Fibroblast of lung (primary cell): ENCODE data around the gene LYG2. TPM values are rescaled to one million over a fixed set of nuclear protein-coding genes. Genes with fewer than 3 reads are reported as not detected.

Experiments used
- DNase-seq, 2 donors: peaks; one replicate each; pipeline versions ENCODE4 v3.0.0 to v3.0.0-alpha.2; 2010; ENCODE audit warnings: low read depth in 2 of 2
- H2AFZ ChIP-seq: 2 replicates; pipeline ENCODE4 v1.5.1; 2012; ENCODE audit warnings: low read length, control low read depth, inconsistent platforms
- H3K27ac ChIP-seq: 2 replicates; pipeline ENCODE4 v1.5.1; 2011; ENCODE audit warnings: low read length, control low read depth; ENCODE audit not compliant: insufficient read depth
- H3K27me3 ChIP-seq: 2 replicates; pipeline ENCODE4 v1.5.1; 2011; ENCODE audit warnings: mild to moderate bottlenecking, low read length; ENCODE audit not compliant: control insufficient read depth, insufficient read depth
- H3K36me3 ChIP-seq: 2 replicates; pipeline ENCODE4 v1.5.1; 2011; ENCODE audit warnings: low read length; ENCODE audit not compliant: control insufficient read depth, insufficient read depth
- H3K4me1 ChIP-seq: 2 replicates; pipeline ENCODE4 v1.5.1; 2011; ENCODE audit warnings: low read length; ENCODE audit not compliant: control insufficient read depth, insufficient read depth; ENCODE audit errors: extremely low read depth
- H3K4me2 ChIP-seq: 2 replicates; pipeline ENCODE4 v1.5.1; 2011; ENCODE audit warnings: low read length, control low read depth; ENCODE audit not compliant: insufficient read depth; ENCODE audit errors: extremely low read depth
- H3K4me3 ChIP-seq, 4 experiments: fragments of 200-600 bp in 1 of 4; sonication (generic) in 1 of 4; replicated peaks in 1 of 4; 2 replicates each; pipeline ENCODE4 v1.5.1; 2011 to 2016; ENCODE audit warnings: low read length in 4 of 4, low read depth in 3 of 4, mild to moderate bottlenecking in 3 of 4, control low read depth in 2 of 4, inconsistent platforms in 1 of 4, mixed read lengths in 1 of 4; ENCODE audit not compliant: insufficient read depth in 1 of 4; ENCODE audit errors: control extremely low read depth in 1 of 4
- H3K79me2 ChIP-seq: 2 replicates; pipeline ENCODE4 v1.5.1; 2012; ENCODE audit warnings: mild to moderate bottlenecking, low read length, inconsistent platforms; ENCODE audit not compliant: control insufficient read depth, insufficient read depth
- H3K9ac ChIP-seq: 2 replicates; pipeline ENCODE4 v1.5.1; 2011; ENCODE audit warnings: mild to moderate bottlenecking, low read length, control low read depth; ENCODE audit not compliant: insufficient read depth
- H3K9me3 ChIP-seq: 2 replicates; pipeline ENCODE4 v1.5.1; 2012; ENCODE audit warnings: low read depth, low read length; ENCODE audit not compliant: control insufficient read depth, insufficient read depth
- H4K20me1 ChIP-seq: 2 replicates; pipeline ENCODE4 v1.5.1; 2011; ENCODE audit warnings: low read length; ENCODE audit not compliant: control insufficient read depth, insufficient read depth; ENCODE audit errors: extremely low read depth
- CTCF ChIP-seq, 2 donors: IDR thresholded peaks in 1 of 2; conservative IDR thresholded peaks in 1 of 2; 1 replicate in 1 of 2; 2 replicates in 1 of 2; pipeline ENCODE4 v1.5.1; 2011 to 2012; ENCODE audit warnings: low read length in 2 of 2, control low read depth in 1 of 2, inconsistent platforms in 1 of 2, low read depth in 1 of 2, mild to moderate bottlenecking in 1 of 2
- EZH2 ChIP-seq: IDR thresholded peaks from 2 replicates; pipeline ENCODE4 v1.5.1; 2012; ENCODE audit warnings: low read length, control low read depth, mild to moderate bottlenecking; ENCODE audit errors: missing control alignments
- polyA plus RNA-seq, 2 donors: library from polyadenylated mRNA; depleted of rRNA in 1 of 2; stranded (reverse) in 1 of 2; unstranded in 1 of 2; fragments of >200 nt; gene quantifications; 2 replicates each; pipeline ENCODE4 v1.2.1, GENCODE V29; 2011 to 2012; ENCODE audit warnings: missing spikeins in 1 of 2
- total RNA-seq: library from RNA; depleted of rRNA; stranded (reverse); fragments of >200 nt; gene quantifications from 2 replicates; pipeline ENCODE4 v1.2.1, GENCODE V29; 2014

LYG2 gene
- total and polyA plus RNA-seq, 2 donors (not counting 1 experiment from before 2014, with no cell fraction given), result not detected

- H3K4me3 ChIP-seq, result no peak overlapping the region
- H3K36me3 ChIP-seq, result no peaks in the 10 kb centered on the region
- H3K27me3 ChIP-seq, result no peaks in the 10 kb centered on the region
- H2AFZ ChIP-seq, result no peak overlapping the region
- H3K4me1 ChIP-seq, result peaks cover 3% of the 10 kb centered on the region
- no peak overlapping the region for H3K27ac ChIP-seq
- no peaks in the 10 kb centered on the region for H3K9me3 ChIP-seq
- no peaks in the 10 kb centered on the region for H3K79me2 ChIP-seq
- no peak overlapping the region for H3K9ac ChIP-seq
- no peak for TF ChIP-seq EZH2
- no peak for TF ChIP-seq CTCF (conservative IDR thresholded peaks at IDR 0.05 in 1 of 2, IDR thresholded peaks at IDR 0.05 in 1 of 2; ENCODE audit: low read depth in 1 of 2, low read length in 2 of 2)
- H4K20me1 ChIP-seq, result no peaks in the 10 kb centered on the region
- H3K4me2 ChIP-seq, result no peak overlapping the region
- DNase-seq, result peak in 1 of 2 donors; percentile 10
Measured at GRCh38 chr2:99297994-99298393, 42.5 kb upstream of the LYG2 start.

GRCh38 chr2:99285526-99285925 is 30.1 kb upstream of the LYG2 start:
- no peaks in the 10 kb centered on the region for H3K9me3 ChIP-seq
- H3K4me3 ChIP-seq, result no peak overlapping the region
- TF ChIP-seq EZH2 (no peak), CTCF (conservative IDR thresholded peaks at IDR 0.05 in 1 of 2, IDR thresholded peaks at IDR 0.05 in 1 of 2; ENCODE audit: low read depth in 1 of 2, low read length in 2 of 2) (no peak)
- DNase-seq, result no peak
- H3K36me3 ChIP-seq, result no peaks in the 10 kb centered on the region
- no peak overlapping the region for H3K4me2 ChIP-seq
- H3K27ac ChIP-seq, result no peak overlapping the region
- H3K79me2 ChIP-seq, result no peaks in the 10 kb centered on the region
- no peaks in the 10 kb centered on the region for H3K27me3 ChIP-seq
- H4K20me1 ChIP-seq, result no peaks in the 10 kb centered on the region
- no peak overlapping the region for H3K9ac ChIP-seq
- H3K4me1 ChIP-seq, result no peaks in the 10 kb centered on the region
- no peak overlapping the region for H2AFZ ChIP-seq

- no peak overlapping the region for H3K27ac ChIP-seq
- no peaks in the 10 kb centered on the region for H3K36me3 ChIP-seq
- H3K9me3 ChIP-seq, result no peaks in the 10 kb centered on the region
- no peaks in the 10 kb centered on the region for H3K79me2 ChIP-seq
- no peaks in the 10 kb centered on the region for H3K27me3 ChIP-seq
- no peak overlapping the region for H3K4me3 ChIP-seq
- TF ChIP-seq CTCF (conservative IDR thresholded peaks at IDR 0.05 in 1 of 2, IDR thresholded peaks at IDR 0.05 in 1 of 2; ENCODE audit: low read depth in 1 of 2, low read length in 2 of 2), result no peak
- TF ChIP-seq EZH2, result no peak
- H3K4me1 ChIP-seq, result no peaks in the 10 kb centered on the region
- no peak overlapping the region for H3K9ac ChIP-seq
- H3K4me2 ChIP-seq, result no peak overlapping the region
- H4K20me1 ChIP-seq, result no peaks in the 10 kb centered on the region
- no peak overlapping the region for H2AFZ ChIP-seq
- DNase-seq, result no peak
Measured at GRCh38 chr2:99279969-99280695, 24.7 kb upstream of the LYG2 start.
